CD14-positive monocyte (primary cell): ENCODE measurements around the gene C3orf80. TPM values are rescaled to one million over a fixed set of nuclear protein-coding genes. Genes with fewer than 3 reads are reported as not detected.

Experiments used
- DNase-seq, 3 donors: peaks; one replicate each; pipeline ENCODE4 v3.0.0-alpha.2; 2011 to 2022
- H2AFZ ChIP-seq: 2 replicates; pipeline ENCODE4 v1.6.0; 2012; ENCODE audit warnings: mild to moderate bottlenecking, low read depth, low read length, inconsistent platforms; ENCODE audit not compliant: insufficient read depth, poor library complexity, severe bottlenecking
- H3K27ac ChIP-seq, 2 donors: 1 replicate in 1 of 2; 2 replicates in 1 of 2; pipeline ENCODE4 v1.5.1; 2012 to 2013; ENCODE audit warnings: low read length in 2 of 2, control low read depth in 1 of 2, inconsistent platforms in 1 of 2, low read depth in 1 of 2, mild to moderate bottlenecking in 1 of 2
- H3K27me3 ChIP-seq, 2 donors: one replicate each; pipeline versions ENCODE4 v1.6.0 to v1.6.1; 2011 to 2013; ENCODE audit warnings: low read length in 2 of 2; ENCODE audit not compliant: control insufficient read depth in 2 of 2, insufficient read depth in 2 of 2
- H3K36me3 ChIP-seq, 2 donors: replicated peaks in 1 of 2; 1 replicate in 1 of 2; 2 replicates in 1 of 2; pipeline versions ENCODE4 v1.5.1 to v1.6.1; 2012 to 2013; ENCODE audit warnings: low read length in 2 of 2, control low read depth in 1 of 2, inconsistent platforms in 1 of 2, mild to moderate bottlenecking in 1 of 2; ENCODE audit not compliant: insufficient read depth in 2 of 2, control insufficient read depth in 1 of 2
- H3K4me1 ChIP-seq, 2 donors: 1 replicate in 1 of 2; 2 replicates in 1 of 2; pipeline versions ENCODE4 v1.5.1 to v1.6.1; 2012 to 2013; ENCODE audit warnings: low read length in 2 of 2, control low read depth in 1 of 2, inconsistent platforms in 1 of 2, mild to moderate bottlenecking in 1 of 2, moderate library complexity in 1 of 2; ENCODE audit not compliant: insufficient read depth in 2 of 2, control insufficient read depth in 1 of 2
- H3K4me2 ChIP-seq: replicated peaks from 2 replicates; pipeline ENCODE3; 2012; ENCODE audit warnings: low read length, moderate library complexity, mild to moderate bottlenecking; ENCODE audit not compliant: poor library complexity, severe bottlenecking; ENCODE audit errors: extremely low read depth
- H3K4me3 ChIP-seq, 3 experiments: fragments of 200-600 bp in 1 of 3; sonication (generic) in 1 of 3; replicated peaks in 1 of 3; 1 replicate in 2 of 3; 2 replicates in 1 of 3; pipeline ENCODE4 v1.5.1; 2011 to 2013; ENCODE audit warnings: low read length in 3 of 3, mild to moderate bottlenecking in 3 of 3, control low read depth in 2 of 3, low read depth in 2 of 3, inconsistent platforms in 1 of 3, moderate library complexity in 1 of 3
- H3K79me2 ChIP-seq: 2 replicates; pipeline ENCODE4 v1.6.0; 2012; ENCODE audit warnings: mild to moderate bottlenecking, control low read depth, inconsistent platforms, low read length, moderate library complexity; ENCODE audit not compliant: insufficient read depth
- H3K9ac ChIP-seq: 2 replicates; pipeline ENCODE4 v1.6.0; 2017; ENCODE audit warnings: low read length, mild to moderate bottlenecking; ENCODE audit not compliant: insufficient read depth, poor library complexity, severe bottlenecking
- H3K9me3 ChIP-seq, 2 donors: replicated peaks in 1 of 2; 1 replicate in 1 of 2; 2 replicates in 1 of 2; pipeline versions ENCODE4 v1.5.1 to v1.6.1; 2012 to 2013; ENCODE audit warnings: low read length in 2 of 2, control low read depth in 1 of 2; ENCODE audit not compliant: control insufficient read depth in 1 of 2, insufficient read depth in 1 of 2
- H4K20me1 ChIP-seq: 2 replicates; pipeline ENCODE4 v1.6.0; 2012; ENCODE audit warnings: mild to moderate bottlenecking, low read length, control low read depth, moderate library complexity; ENCODE audit not compliant: insufficient read depth
- H3K27ac Mint-ChIP-seq, 7 donors: one replicate each; pipeline ENCODE4 v1.8.0; 2020; ENCODE audit warnings: mild to moderate bottlenecking in 7 of 7, mixed read lengths in 7 of 7, moderate library complexity in 6 of 7, inconsistent platforms in 2 of 7
- H3K27me3 Mint-ChIP-seq, 3 donors: one replicate each; pipeline ENCODE4 v1.8.0; 2021 to 2022; ENCODE audit warnings: low read depth in 3 of 3, mild to moderate bottlenecking in 3 of 3, mixed read lengths in 3 of 3, moderate library complexity in 3 of 3, inconsistent platforms in 1 of 3
- H3K36me3 Mint-ChIP-seq, 2 donors: one replicate each; pipeline ENCODE4 v1.8.0; 2020; ENCODE audit warnings: mixed read lengths in 2 of 2, inconsistent platforms in 1 of 2, mild to moderate bottlenecking in 1 of 2
- H3K4me1 Mint-ChIP-seq: one replicate; pipeline ENCODE4 v1.8.0; 2020; ENCODE audit warnings: mild to moderate bottlenecking, mixed read lengths
- H3K4me3 Mint-ChIP-seq, 2 donors: one replicate each; pipeline ENCODE4 v1.8.0; 2020; ENCODE audit warnings: mild to moderate bottlenecking in 2 of 2, mixed read lengths in 2 of 2, moderate library complexity in 1 of 2
- H3K9me3 Mint-ChIP-seq, 7 donors: one replicate each; pipeline ENCODE4 v1.8.0; 2020 to 2022; ENCODE audit warnings: mixed read lengths in 7 of 7, mild to moderate bottlenecking in 6 of 7, moderate library complexity in 6 of 7, inconsistent platforms in 2 of 7
- WGBS: methylation state at CpG from one replicate; pipeline ENCODE4 v1.1.5; 2013; ENCODE audit warnings: missing lambda C conversion rate; ENCODE audit not compliant: insufficient coverage; 5-methylcytosine and 5-hydroxymethylcytosine counted together
- intact Hi-C, 2 donors: fragments of 100-400 bp; cut with micrococcal nuclease; formaldehyde crosslinking; loops; one replicate each; pipeline versions ENCODE4 v1.15.0 to v1.15.1; 2023
- polyA plus RNA-seq, 3 donors: library from polyadenylated mRNA; depleted of rRNA in 1 of 3; unstranded in 2 of 3; stranded (reverse) in 1 of 3; fragments of 300-500 nt in 2 of 3; fragments of >200 nt in 1 of 3; fragmentation: Illumina TruSeq in 2 of 3; gene quantifications; 1 replicate in 2 of 3; 2 replicates in 1 of 3; pipeline ENCODE4 v1.2.3, GENCODE V29; 2012 to 2021
- TF ChIP-seq, protein P1 (sequence below): fragments of 200-600 bp; IDR thresholded peaks from one replicate; pipeline ENCODE4 v1.8.0; 2022; ENCODE audit warnings: antibody characterized with exemption, mild to moderate bottlenecking

C3orf80 gene
- polyA plus RNA-seq, 3 donors, result 0.03 TPM; not detected in 2

DNA sequence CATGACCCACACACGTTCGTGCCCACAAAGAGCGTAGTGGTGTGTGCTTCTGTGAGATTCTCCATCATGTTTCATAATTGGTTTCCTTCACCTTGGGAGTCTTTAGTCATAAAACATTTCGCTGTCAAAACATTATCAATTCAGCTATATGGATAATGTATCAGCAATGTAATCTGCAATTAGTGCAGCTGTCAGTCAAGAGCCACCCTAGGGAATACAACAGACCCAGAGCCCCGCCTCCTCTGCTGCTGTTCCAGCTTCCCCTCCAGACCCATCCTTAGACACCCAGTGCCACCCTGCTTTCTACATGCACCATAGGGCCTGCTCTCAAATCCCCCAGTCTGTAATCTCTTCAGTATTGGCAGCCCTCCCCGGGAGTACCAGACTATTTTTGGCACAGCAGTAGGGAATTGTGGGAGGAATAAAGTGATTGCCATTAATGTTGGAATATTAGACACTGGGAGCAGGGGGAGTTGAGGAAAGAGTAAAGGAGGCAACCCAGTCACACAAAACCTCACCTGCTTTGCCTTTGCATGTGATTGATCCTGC is 31.5 kb upstream of the C3orf80 start:
- no peaks in the 10 kb centered on the region for H3K9me3 ChIP-seq
- no peak for DNase-seq
- no peaks in the 10 kb centered on the region for H3K36me3 ChIP-seq
- H3K4me3 ChIP-seq, result no peak overlapping the region
- no peak overlapping the region for H3K9ac ChIP-seq
- no peaks in the 10 kb centered on the region for H3K27me3 ChIP-seq
- Mint-ChIP-seq H3K36me3 (no peaks in the 10 kb centered on the region), H3K9me3 (no peaks in the 10 kb centered on the region), H3K4me1 (no peaks in the 10 kb centered on the region), H3K4me3 (no peak overlapping the region), H3K27ac (no peak overlapping the region), H3K27me3 (no peaks in the 10 kb centered on the region)
- TF ChIP-seq, protein P1, sequence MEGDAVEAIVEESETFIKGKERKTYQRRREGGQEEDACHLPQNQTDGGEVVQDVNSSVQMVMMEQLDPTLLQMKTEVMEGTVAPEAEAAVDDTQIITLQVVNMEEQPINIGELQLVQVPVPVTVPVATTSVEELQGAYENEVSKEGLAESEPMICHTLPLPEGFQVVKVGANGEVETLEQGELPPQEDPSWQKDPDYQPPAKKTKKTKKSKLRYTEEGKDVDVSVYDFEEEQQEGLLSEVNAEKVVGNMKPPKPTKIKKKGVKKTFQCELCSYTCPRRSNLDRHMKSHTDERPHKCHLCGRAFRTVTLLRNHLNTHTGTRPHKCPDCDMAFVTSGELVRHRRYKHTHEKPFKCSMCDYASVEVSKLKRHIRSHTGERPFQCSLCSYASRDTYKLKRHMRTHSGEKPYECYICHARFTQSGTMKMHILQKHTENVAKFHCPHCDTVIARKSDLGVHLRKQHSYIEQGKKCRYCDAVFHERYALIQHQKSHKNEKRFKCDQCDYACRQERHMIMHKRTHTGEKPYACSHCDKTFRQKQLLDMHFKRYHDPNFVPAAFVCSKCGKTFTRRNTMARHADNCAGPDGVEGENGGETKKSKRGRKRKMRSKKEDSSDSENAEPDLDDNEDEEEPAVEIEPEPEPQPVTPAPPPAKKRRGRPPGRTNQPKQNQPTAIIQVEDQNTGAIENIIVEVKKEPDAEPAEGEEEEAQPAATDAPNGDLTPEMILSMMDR, result no peak
- no peak overlapping the region for H3K27ac ChIP-seq
- 80% methylated on average over 1 of the region's 6 CpGs for WGBS
- no peak overlapping the region for H3K4me2 ChIP-seq
- H2AFZ ChIP-seq, result no peak overlapping the region
- intact Hi-C loops, result no loop called here
- no peaks in the 10 kb centered on the region for H4K20me1 ChIP-seq
- no peaks in the 10 kb centered on the region for H3K79me2 ChIP-seq
- no peaks in the 10 kb centered on the region for H3K4me1 ChIP-seq

DNA sequence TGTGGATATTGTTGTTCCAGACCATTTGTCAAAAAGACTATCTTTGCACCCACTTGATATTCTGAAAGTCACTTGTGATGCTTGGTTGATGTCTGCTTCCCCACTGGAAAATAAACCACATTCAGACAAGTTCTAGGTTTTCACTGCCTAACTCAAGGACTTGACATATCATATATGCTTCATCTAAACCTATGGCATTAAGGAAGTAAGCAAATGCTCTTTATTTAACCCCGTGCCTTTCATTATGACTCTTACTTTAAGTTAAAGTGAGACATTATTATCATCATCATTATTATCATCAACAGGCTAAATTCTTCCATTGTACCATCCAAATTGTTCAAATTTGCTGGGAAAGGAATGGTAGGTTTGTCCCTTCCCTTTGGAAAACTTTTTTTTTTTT is 30.8 kb upstream of the C3orf80 start:
- WGBS, result no CpG with 5 or more reads among the region's 1 CpG
- no peak for DNase-seq
- H3K9ac ChIP-seq, result no peak overlapping the region
- no peak overlapping the region for H2AFZ ChIP-seq
- no peak overlapping the region for H3K27ac Mint-ChIP-seq
- H3K4me3 ChIP-seq, result no peak overlapping the region
- H3K4me1 Mint-ChIP-seq, result no peaks in the 10 kb centered on the region
- intact Hi-C loops, result no loop called here
- H3K36me3 Mint-ChIP-seq, result no peaks in the 10 kb centered on the region
- no peaks in the 10 kb centered on the region for H3K9me3 Mint-ChIP-seq
- no peak overlapping the region for H3K4me3 Mint-ChIP-seq
- H3K27ac ChIP-seq, result no peak overlapping the region
- no peaks in the 10 kb centered on the region for H3K27me3 ChIP-seq
- no peak overlapping the region for H3K4me2 ChIP-seq
- TF ChIP-seq, protein P1, result no peak
- no peaks in the 10 kb centered on the region for H3K79me2 ChIP-seq
- H3K4me1 ChIP-seq, result no peaks in the 10 kb centered on the region
- H3K36me3 ChIP-seq, result no peaks in the 10 kb centered on the region
- H4K20me1 ChIP-seq, result no peaks in the 10 kb centered on the region
- H3K27me3 Mint-ChIP-seq, result no peaks in the 10 kb centered on the region
- no peaks in the 10 kb centered on the region for H3K9me3 ChIP-seq
